ENCODE measurements around the gene NFIX. TPM values are rescaled to one million over a fixed set of nuclear protein-coding genes. Genes with fewer than 3 reads are reported as not detected.
A peak's percentile ranks its signal among the peaks of the same experiment; 100 is the strongest.

Gene NFIX
- total RNA-seq, 4 donors from 2014 or later = 31.9 to 128 (median 105) TPM

DNA sequence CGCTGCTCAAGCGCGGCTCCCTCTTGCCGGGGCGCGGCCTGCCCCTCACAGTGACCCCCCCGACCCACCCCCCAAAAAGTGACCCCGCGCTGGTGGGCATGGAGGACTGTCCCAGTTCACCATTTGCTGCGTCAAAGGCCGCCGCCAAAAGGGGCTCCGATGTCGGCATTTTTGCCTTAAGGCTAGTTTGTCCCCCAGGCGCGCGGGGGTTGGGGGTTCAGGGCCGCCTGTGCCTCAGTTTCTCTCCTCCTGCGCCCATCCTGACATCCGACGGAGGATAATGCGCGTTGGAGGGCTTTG, 17.1 kb downstream of the NFIX start:
- ATAC-seq = no peak

DNA sequence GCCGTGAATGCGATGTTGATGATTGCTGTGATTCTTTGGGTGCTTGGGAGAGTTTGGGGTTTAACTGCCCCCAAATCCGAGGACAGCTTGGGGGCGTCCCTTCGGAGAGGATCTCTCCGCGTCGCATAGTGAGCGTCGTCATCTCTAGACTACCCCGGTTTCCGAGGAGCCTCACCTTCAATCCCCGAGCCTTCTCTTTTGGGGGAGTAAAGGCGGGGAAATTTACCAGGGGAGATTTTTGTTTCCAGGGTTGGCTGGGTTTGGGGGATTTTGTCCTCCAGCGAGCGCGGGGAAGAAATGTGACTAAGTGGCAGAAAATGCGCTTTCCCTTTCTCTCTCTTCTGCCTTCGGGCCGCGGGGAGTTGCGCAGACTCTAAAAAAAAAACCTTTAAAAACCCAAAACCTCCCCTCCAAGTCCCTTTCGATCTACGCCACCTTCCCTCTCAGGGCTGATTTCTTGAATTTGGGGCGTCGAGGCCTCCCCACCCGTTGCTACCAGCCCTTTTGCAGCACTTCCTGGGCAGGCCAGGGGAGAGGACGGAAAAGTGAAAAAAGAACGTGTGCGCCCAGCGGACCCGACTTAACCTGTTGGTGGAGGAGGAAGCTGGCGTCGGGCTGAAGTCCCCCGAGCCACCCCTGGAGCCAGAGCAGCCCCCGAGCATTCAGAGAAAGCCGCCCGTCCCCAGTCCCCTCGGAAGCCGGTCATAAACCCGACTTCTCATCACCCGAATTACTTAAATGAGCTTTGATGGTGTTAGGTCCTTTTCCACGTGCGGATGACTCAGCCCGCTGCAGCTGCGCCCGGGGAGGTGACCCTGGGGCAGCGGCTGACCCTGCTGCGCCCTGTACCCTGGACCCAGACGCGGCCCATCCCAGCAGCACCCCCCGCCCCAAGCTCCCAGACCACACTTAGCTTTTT, 17.7 kb downstream of the NFIX start:
- Histone ChIP-seq H3K4me3 (peak overlapping the region; percentile 52 to 74 (median 59)), H3K9me3 (no peaks in the 10 kb centered on the region), H3K36me3 (no peaks in the 10 kb centered on the region), H3K4me1 (peaks cover 71 to 79% of the 10 kb centered on the region in 2 donors), H3K27me3 (no peaks in the 10 kb centered on the region), H3K27ac (peak overlapping the region; percentile 97 to 100 (median 99))
- ATAC-seq = peak; percentile 55 to 74
- peak; percentile 91 to 93 for DNase-seq
- in situ Hi-C loops (cut with MboI; ENCODE audit: low sequenced_read_pairs in 4 of 4) = no loop called here
- TF ChIP-seq, protein P1, sequence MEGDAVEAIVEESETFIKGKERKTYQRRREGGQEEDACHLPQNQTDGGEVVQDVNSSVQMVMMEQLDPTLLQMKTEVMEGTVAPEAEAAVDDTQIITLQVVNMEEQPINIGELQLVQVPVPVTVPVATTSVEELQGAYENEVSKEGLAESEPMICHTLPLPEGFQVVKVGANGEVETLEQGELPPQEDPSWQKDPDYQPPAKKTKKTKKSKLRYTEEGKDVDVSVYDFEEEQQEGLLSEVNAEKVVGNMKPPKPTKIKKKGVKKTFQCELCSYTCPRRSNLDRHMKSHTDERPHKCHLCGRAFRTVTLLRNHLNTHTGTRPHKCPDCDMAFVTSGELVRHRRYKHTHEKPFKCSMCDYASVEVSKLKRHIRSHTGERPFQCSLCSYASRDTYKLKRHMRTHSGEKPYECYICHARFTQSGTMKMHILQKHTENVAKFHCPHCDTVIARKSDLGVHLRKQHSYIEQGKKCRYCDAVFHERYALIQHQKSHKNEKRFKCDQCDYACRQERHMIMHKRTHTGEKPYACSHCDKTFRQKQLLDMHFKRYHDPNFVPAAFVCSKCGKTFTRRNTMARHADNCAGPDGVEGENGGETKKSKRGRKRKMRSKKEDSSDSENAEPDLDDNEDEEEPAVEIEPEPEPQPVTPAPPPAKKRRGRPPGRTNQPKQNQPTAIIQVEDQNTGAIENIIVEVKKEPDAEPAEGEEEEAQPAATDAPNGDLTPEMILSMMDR (IDR thresholded peaks at IDR 0.05 in 4 of 5, conservative IDR thresholded peaks at IDR 0.05 in 1 of 5) = no peak
- peak; percentile 92 to 94 for TF ChIP-seq POLR2A (IDR thresholded peaks at IDR 0.05)
- intact Hi-C loops (cut with DNase I; ENCODE audit: low total_unique reads) = loop anchor here (2.0 kb wide), 1 partner anchor 16 kb away; no protein-coding TSS in a partner anchor

More for the DNA sequence above, 17.1 kb downstream of the NFIX start:
- no peak for TF ChIP-seq POLR2A (IDR thresholded peaks at IDR 0.05)
- TF ChIP-seq, protein P1 (IDR thresholded peaks at IDR 0.05 in 4 of 5, conservative IDR thresholded peaks at IDR 0.05 in 1 of 5) = peak in 2 of 5 experiments; percentile 19 to 22
- H3K4me3 ChIP-seq = peak overlapping the region; percentile 52 to 74 (median 59)
- no peaks in the 10 kb centered on the region for H3K27me3 ChIP-seq
- intact Hi-C loops (cut with DNase I; ENCODE audit: low total_unique reads) = loop anchor here (2.0 kb wide), 1 partner anchor 16 kb away; no protein-coding TSS in a partner anchor
- DNase-seq = no peak
- peak overlapping the region; percentile 97 to 100 (median 99) for H3K27ac ChIP-seq
- in situ Hi-C loops (cut with MboI; ENCODE audit: low sequenced_read_pairs in 4 of 4) = no loop called here
- no peaks in the 10 kb centered on the region for H3K9me3 ChIP-seq
- peaks cover 71 to 79% of the 10 kb centered on the region in 2 donors for H3K4me1 ChIP-seq
- H3K36me3 ChIP-seq = no peaks in the 10 kb centered on the region

DNA sequence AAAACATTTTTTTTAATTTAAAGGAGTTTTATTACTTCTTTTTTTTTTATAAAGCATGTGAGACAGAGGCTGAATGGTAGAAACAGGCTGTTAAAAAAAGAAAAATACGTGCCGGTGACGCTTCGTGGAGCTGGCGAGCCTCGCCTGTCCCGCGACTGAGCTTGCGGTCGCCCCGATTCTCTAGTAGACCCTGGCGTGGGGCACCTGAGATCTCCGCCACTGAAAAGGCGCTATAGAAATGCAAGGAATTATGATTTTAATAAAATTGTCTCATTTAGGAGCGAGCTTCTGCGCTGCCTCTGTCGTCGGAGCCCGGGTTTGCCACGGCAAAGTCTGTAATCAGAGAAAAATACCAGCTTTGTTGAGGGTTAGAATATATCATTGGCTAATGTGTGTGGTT, 18.4 kb downstream of the NFIX start:
- H3K9me3 ChIP-seq = no peaks in the 10 kb centered on the region
- in situ Hi-C loops (cut with MboI; ENCODE audit: low sequenced_read_pairs in 4 of 4) (no loop called here), intact Hi-C loops (cut with DNase I; ENCODE audit: low total_unique reads) (loop anchor here (2.0 kb wide), 1 partner anchor 17 kb away; no protein-coding TSS in a partner anchor)
- no peaks in the 10 kb centered on the region for H3K36me3 ChIP-seq
- TF ChIP-seq, protein P1 (IDR thresholded peaks at IDR 0.05 in 4 of 5, conservative IDR thresholded peaks at IDR 0.05 in 1 of 5) = no peak
- no peak for TF ChIP-seq POLR2A (IDR thresholded peaks at IDR 0.05)
- H3K4me1 ChIP-seq = peaks cover 68 to 77% of the 10 kb centered on the region in 2 donors
- no peak for DNase-seq
- no peak for ATAC-seq
- peak overlapping the region; percentile 97 to 100 (median 99) for H3K27ac ChIP-seq
- H3K27me3 ChIP-seq = no peaks in the 10 kb centered on the region
- H3K4me3 ChIP-seq = peak overlapping the region; percentile 52 to 74 (median 59)

DNA sequence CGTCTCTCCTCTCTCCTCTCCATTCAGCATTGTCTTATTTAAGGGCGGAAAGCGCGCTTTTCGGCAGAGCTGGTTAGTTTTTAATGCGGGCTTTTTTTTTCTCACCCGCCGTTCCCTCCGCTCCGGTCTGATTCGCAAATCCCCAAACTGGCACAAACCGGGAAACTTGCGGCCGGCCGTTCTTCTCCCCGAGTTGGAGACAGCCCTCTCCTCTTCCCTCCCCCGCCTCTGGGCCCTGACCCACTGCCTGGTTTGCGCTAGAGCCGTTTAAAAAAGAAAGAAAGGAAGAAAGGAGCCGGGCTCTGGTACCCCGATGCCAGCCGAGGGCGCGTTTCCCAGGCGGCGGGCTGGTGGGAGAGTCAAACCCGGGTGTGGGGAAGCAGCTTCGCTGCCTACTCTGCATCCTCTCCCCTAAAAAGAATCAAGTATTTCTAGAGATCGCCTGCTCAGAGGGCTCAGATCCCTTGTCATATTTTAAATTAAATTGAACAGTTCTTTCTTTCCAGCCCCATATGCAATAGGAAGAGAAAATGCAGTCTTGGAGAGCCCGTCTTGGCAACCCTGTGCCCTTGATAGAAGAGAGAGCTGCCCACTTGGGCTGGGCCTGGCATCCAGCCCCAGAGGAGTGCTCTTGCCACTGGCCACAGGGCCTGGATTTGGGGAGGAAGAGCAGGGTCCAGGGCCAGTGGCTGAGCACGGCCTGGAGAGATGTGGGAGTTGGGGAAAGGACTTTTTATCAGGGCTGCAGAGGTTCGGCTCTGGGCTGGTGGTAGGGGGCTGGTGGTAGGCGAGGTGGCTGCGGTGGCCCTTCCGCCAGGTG, 19.0 kb downstream of the NFIX start:
- no peaks in the 10 kb centered on the region for H3K27me3 ChIP-seq
- in situ Hi-C loops (cut with MboI; ENCODE audit: low sequenced_read_pairs in 4 of 4) = no loop called here
- peak overlapping the region; percentile 97 to 100 (median 99) for H3K27ac ChIP-seq
- H3K4me1 ChIP-seq = peaks cover 69 to 76% of the 10 kb centered on the region in 2 donors
- no peaks in the 10 kb centered on the region for H3K9me3 ChIP-seq
- peak in 1 of 2 donors; percentile 31 for ATAC-seq
- H3K4me3 ChIP-seq = peak overlapping the region; percentile 52 to 74 (median 59)
- no peaks in the 10 kb centered on the region for H3K36me3 ChIP-seq
- intact Hi-C loops (cut with DNase I; ENCODE audit: low total_unique reads) = no loop called here
- no peak for TF ChIP-seq POLR2A (IDR thresholded peaks at IDR 0.05)
- TF ChIP-seq, protein P1 (IDR thresholded peaks at IDR 0.05 in 4 of 5, conservative IDR thresholded peaks at IDR 0.05 in 1 of 5) = no peak
- peak in 1 of 2 donors; percentile 74 for DNase-seq

Data from gastrocnemius medialis (tissue), 4 donors.